ENCODE results near the gene PUM2. TPM values are rescaled to one million over a fixed set of nuclear protein-coding genes. Genes with fewer than 3 reads are reported as not detected.
A peak's percentile ranks its signal among the peaks of the same experiment; 100 is the strongest.

Gene PUM2
- total RNA-seq, 1 experiment from 2014 or later = 105 TPM

DNA sequence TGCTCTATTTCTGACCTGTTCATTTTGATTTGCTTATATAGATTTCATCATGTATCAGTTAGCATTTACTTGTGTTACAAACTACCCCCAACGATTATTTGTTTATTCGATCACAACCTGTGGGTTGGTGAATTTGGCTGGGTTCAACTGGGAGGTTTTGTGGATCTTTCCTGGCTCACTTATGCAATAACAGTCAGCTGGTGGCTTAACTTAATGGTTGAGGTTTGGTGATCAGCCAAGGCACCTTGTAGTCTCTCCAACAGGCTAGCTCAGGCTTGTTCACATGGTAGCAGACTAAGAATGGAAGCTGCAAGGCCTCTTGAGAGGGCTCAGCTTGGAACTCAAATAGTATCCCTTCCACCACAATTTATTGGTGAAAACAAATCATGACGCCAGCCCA, 5.4 kb upstream of the PUM2 start:
- Histone ChIP-seq H3K27me3 (ENCODE audit: insufficient read depth, low read length) (no peaks in the 10 kb centered on the region), H4K20me1 (ENCODE audit: insufficient read depth) (no peaks in the 10 kb centered on the region), H3K4me3 (replicated peaks in 1 of 2; ENCODE audit: low read depth in 1 of 2, low read length in 2 of 2) (no peak overlapping the region), H3K9me3 (ENCODE audit: control insufficient read depth in 1 of 2, insufficient read depth in 1 of 2, low read depth in 1 of 2, low read length in 2 of 2) (no peaks in the 10 kb centered on the region), H3K79me2 (ENCODE audit: insufficient read depth, low read length) (no peaks in the 10 kb centered on the region), H3K36me3 (ENCODE audit: control insufficient read depth in 1 of 2, insufficient read depth in 2 of 2, low read length in 2 of 2) (no peaks in the 10 kb centered on the region), H3K9ac (ENCODE audit: low read length) (no peak overlapping the region), H2AFZ (ENCODE audit: low read depth, low read length, poor library complexity, severe bottlenecking) (peak overlapping the region; percentile 32), H3K9me2 (ENCODE audit: insufficient read depth) (no peaks in the 10 kb centered on the region), H3K4me2 (ENCODE audit: low read length) (no peak overlapping the region), H3K27ac (ENCODE audit: low read depth, low read length) (no peak overlapping the region), H3K4me1 (ENCODE audit: control insufficient read depth in 1 of 2, insufficient read depth in 2 of 2, low read length in 2 of 2) (peaks cover 7 to 20% of the 10 kb centered on the region in 2 experiments; a peak in 3 of 4 replicates)
- no peak for ATAC-seq
- RAD21 ChIA-PET (ENCODE audit: low non-redundant PET in 1 of 2, low total read pairs in 2 of 2, uncharacterized antibody in 2 of 2, unreplicated experiment in 2 of 2) = no interaction called here
- CTCF ChIA-PET = interaction anchor here (1.4 kb wide), 1 partner anchor 30 kb away, joined by 3 read pairs; no protein-coding TSS in a partner anchor
- no TSS peak for BruUV-seq (replicated peaks)
- DNase-seq (ENCODE audit: low read depth, low spot score) = no peak
- TF ChIP-seq, protein P1, sequence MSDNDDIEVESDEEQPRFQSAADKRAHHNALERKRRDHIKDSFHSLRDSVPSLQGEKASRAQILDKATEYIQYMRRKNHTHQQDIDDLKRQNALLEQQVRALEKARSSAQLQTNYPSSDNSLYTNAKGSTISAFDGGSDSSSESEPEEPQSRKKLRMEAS (IDR thresholded peaks at IDR 0.05) = no peak
- TF ChIP-seq REST (IDR thresholded peaks at IDR 0.05; ENCODE audit: low read depth) = no peak
- no peak for TF ChIP-seq JUND (IDR thresholded peaks at IDR 0.05)
- TF ChIP-seq CEBPB (IDR thresholded peaks at IDR 0.05; ENCODE audit: low read depth) = peak; percentile 46; the same call in 1 of the 2 replicates
- no peak for TF ChIP-seq ZNF274 (IDR thresholded peaks at IDR 0.05; ENCODE audit: low read depth, low read length)
- TF ChIP-seq ZBTB33 (IDR thresholded peaks at IDR 0.05; ENCODE audit: extremely low read depth, insufficient replicate concordance, low read length) = no peak
- intact Hi-C loops (cut with micrococcal nuclease) = no loop called here
- POLR2A ChIA-PET = interaction anchor here (2.4 kb wide), 1 partner anchor 91 kb away, joined by 6 read pairs; the partner anchor contains the start of gene RHOB

All from HCT116 (cell line).